Activated CD4-positive, alpha-beta T cell treated with anti-CD3 and anti-CD28 coated beads, Interleukin-2, amount 10 ng/mL, durations not matched to agents 24 days and 14 days (primary cell): Measurements from ENCODE around the gene FAM171A1. TPM values are rescaled to one million over a fixed set of nuclear protein-coding genes. Genes with fewer than 3 reads are reported as not detected.
A peak's percentile ranks its signal among the peaks of the same experiment; 100 is the strongest.
"Not testable (repeated sequence)": the region's sequence is repeated elsewhere in the genome, so short reads cannot be mapped to it uniquely, and the experiment has no call there.

ENCODE experiments used
- DNase-seq: peaks from one replicate; pipeline ENCODE4 v3.0.0; 2022
- H3K27ac Mint-ChIP-seq: one replicate; pipeline ENCODE4 v1.8.0; 2022; ENCODE audit warnings: mild to moderate bottlenecking, mixed read lengths
- H3K27me3 Mint-ChIP-seq: one replicate; pipeline ENCODE4 v1.8.0; 2022; ENCODE audit warnings: mixed read lengths
- H3K36me3 Mint-ChIP-seq: one replicate; pipeline ENCODE4 v1.8.0; 2022; ENCODE audit warnings: low read depth, mild to moderate bottlenecking, mixed read lengths
- H3K4me1 Mint-ChIP-seq: one replicate; pipeline ENCODE4 v1.8.0; 2021; ENCODE audit warnings: mixed read lengths
- H3K4me3 Mint-ChIP-seq: one replicate; pipeline ENCODE4 v1.8.0; 2022; ENCODE audit warnings: mild to moderate bottlenecking, moderate library complexity, mixed read lengths
- H3K9me3 Mint-ChIP-seq: one replicate; pipeline ENCODE4 v1.8.0; 2021; ENCODE audit warnings: mixed read lengths
- intact Hi-C: fragments of 100-400 bp; cut with micrococcal nuclease; formaldehyde crosslinking; loops from one replicate; pipeline ENCODE4 v1.15.1; 2023
- total RNA-seq: library from RNA; stranded (reverse); gene quantifications from 2 replicates; pipeline ENCODE4 v1.2.3, GENCODE V29; 2022

The FAM171A1 gene
- total RNA-seq: 1.7 TPM in 2 replicates

GRCh38 chr10:15370856-15371701 lies at the start of gene FAM171A1:
Gene FAM171A1, minus strand, starts transcription at chr10:15371289. Its CDS starts 237 bp downstream, at chr10:15371052.
- H3K27ac Mint-ChIP-seq: peak within 1 kb of the TSS; percentile 26

GRCh38 chr10:15420858-15421257 lies 49.8 kb upstream of the FAM171A1 start:
- Mint-ChIP-seq H3K27me3 (peaks cover 2% of the 10 kb centered on the region), H3K4me3 (no peak overlapping the region), H3K27ac (no peak overlapping the region), H3K36me3 (no peaks in the 10 kb centered on the region), H3K4me1 (no peaks in the 10 kb centered on the region), H3K9me3 (no peaks in the 10 kb centered on the region)
- intact Hi-C loops: no loop called here
- DNase-seq: no peak

More at GRCh38 chr10:15370856-15371701, at the start of gene FAM171A1:
- Mint-ChIP-seq H3K27me3 (peaks cover 62% of the 10 kb centered on the region), H3K9me3 (no peaks in the 10 kb centered on the region), H3K4me3 (peak within 1 kb of the TSS; percentile 78), H3K4me1 (peaks cover 8% of the 10 kb centered on the region), H3K36me3 (no peaks in the 10 kb centered on the region)
- intact Hi-C loops: loop anchor here (2.0 to 10.0 kb wide), 4 partner anchors 162 to 376 kb away; partner anchors contain the start of genes NMT2 and RPP38
- DNase-seq: peak; percentile 89

DNA sequence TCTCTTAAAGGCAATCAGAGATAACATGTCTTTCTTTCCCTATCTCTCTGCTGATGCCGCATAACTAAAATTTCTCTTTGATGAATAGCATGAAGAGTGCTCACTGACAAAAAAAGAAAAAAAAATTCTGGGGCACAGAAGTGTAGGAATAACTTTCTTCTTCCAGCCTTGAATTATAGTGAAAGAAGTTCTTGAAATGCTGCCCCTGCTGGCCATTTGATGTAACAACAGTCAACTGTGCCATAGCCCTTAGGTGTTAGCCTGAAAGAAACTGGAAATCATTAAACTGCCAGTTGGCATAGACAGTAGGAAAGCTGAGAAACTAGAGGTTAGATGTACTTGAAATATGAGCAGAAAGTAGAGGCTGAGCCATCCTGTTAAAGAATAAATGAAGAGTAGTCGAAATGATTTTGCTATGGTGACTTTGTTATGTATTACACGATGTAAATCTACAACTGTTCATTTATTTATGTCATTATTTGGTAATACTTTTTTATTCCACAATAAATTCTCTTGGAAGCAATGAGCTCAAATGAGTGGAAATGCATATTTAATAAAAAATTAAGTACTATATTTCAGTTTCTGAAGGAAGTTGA lies 48.3 kb upstream of the FAM171A1 start:
- Mint-ChIP-seq H3K4me1 (no peaks in the 10 kb centered on the region), H3K27me3 (peaks cover 2% of the 10 kb centered on the region), H3K9me3 (no peaks in the 10 kb centered on the region), H3K36me3 (no peaks in the 10 kb centered on the region), H3K27ac (no peak overlapping the region), H3K4me3 (no peak overlapping the region)
- DNase-seq: peak; percentile 76
- intact Hi-C loops: no loop called here

GRCh38 chr10:15416034-15416433 lies 44.9 kb upstream of the FAM171A1 start:
- H3K27ac Mint-ChIP-seq: no peak overlapping the region
- no peaks in the 10 kb centered on the region for H3K9me3 Mint-ChIP-seq
- DNase-seq: no peak
- intact Hi-C loops: no loop called here
- H3K4me3 Mint-ChIP-seq: no peak overlapping the region
- H3K4me1 Mint-ChIP-seq: no peaks in the 10 kb centered on the region
- H3K27me3 Mint-ChIP-seq: peaks cover 4% of the 10 kb centered on the region
- no peaks in the 10 kb centered on the region for H3K36me3 Mint-ChIP-seq

DNA sequence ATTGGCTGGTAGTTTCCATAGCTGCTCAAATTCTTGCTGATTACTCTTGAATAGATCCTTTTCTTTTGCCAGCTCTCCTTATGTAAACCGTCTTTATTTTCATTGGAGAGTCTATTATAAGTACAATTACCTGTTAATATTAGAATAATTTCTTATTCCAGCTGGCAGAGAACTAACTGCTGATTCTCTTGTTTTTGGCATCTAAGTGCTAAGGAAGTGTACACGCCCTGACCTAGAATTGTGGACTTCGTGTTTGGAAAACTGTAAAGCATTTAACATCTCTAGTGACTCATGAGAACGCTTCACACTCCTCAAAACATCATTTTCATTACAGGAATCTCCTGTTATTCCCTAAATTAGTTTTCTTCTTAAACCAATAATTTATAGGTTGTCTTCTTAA lies 39.9 kb upstream of the FAM171A1 start:
- Mint-ChIP-seq H3K4me1 (no peaks in the 10 kb centered on the region), H3K27ac (no peak overlapping the region), H3K9me3 (no peaks in the 10 kb centered on the region), H3K36me3 (no peaks in the 10 kb centered on the region), H3K4me3 (no peak overlapping the region), H3K27me3 (peaks cover 5% of the 10 kb centered on the region)
- intact Hi-C loops: no loop called here
- DNase-seq: no peak

DNA sequence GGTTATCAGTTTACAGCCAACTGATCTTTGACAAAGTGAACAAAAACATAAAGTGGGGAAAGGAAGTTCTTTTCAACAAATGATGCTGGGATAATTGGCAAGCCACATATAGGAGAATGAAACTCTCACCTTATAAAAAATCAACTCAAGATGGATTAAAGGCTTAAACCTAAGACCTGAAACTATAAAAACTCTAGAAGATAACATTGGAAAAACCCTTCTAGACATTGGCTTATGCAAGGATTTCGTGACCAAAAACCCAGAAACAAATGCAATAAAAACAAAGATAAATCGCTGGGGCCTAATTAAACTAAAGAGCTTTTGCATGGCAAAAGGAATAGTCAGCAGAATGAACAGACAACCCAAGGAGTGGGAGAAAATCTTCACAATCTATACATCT lies 38.3 kb upstream of the FAM171A1 start:
- H3K4me3 Mint-ChIP-seq, H3K9me3 Mint-ChIP-seq, H3K27me3 Mint-ChIP-seq, intact Hi-C loops, DNase-seq, H3K36me3 Mint-ChIP-seq, H3K4me1 Mint-ChIP-seq, H3K27ac Mint-ChIP-seq: not testable (repeated sequence)

- no peaks in the 10 kb centered on the region for H3K36me3 Mint-ChIP-seq
- H3K4me3 Mint-ChIP-seq: no peak overlapping the region
- intact Hi-C loops: no loop called here
- DNase-seq: no peak
- no peaks in the 10 kb centered on the region for H3K4me1 Mint-ChIP-seq
- H3K27me3 Mint-ChIP-seq: peaks cover 9% of the 10 kb centered on the region
- H3K9me3 Mint-ChIP-seq: no peaks in the 10 kb centered on the region
- H3K27ac Mint-ChIP-seq: no peak overlapping the region
Observed at GRCh38 chr10:15408557-15408956, 37.5 kb upstream of the FAM171A1 start.

- Mint-ChIP-seq H3K27ac (no peak overlapping the region), H3K27me3 (peaks cover 14% of the 10 kb centered on the region), H3K4me1 (no peaks in the 10 kb centered on the region), H3K9me3 (no peaks in the 10 kb centered on the region), H3K36me3 (no peaks in the 10 kb centered on the region), H3K4me3 (no peak overlapping the region)
- intact Hi-C loops: no loop called here
- no peak for DNase-seq
Observed at GRCh38 chr10:15405319-15405718, 34.2 kb upstream of the FAM171A1 start.

GRCh38 chr10:15401382-15401781 lies 30.3 kb upstream of the FAM171A1 start:
- no peak for DNase-seq
- no peak overlapping the region for H3K27ac Mint-ChIP-seq
- H3K4me3 Mint-ChIP-seq: no peak overlapping the region
- no peaks in the 10 kb centered on the region for H3K36me3 Mint-ChIP-seq
- H3K9me3 Mint-ChIP-seq: peaks cover 5% of the 10 kb centered on the region
- no peaks in the 10 kb centered on the region for H3K4me1 Mint-ChIP-seq
- H3K27me3 Mint-ChIP-seq: peaks cover 18% of the 10 kb centered on the region
- intact Hi-C loops: no loop called here

DNA sequence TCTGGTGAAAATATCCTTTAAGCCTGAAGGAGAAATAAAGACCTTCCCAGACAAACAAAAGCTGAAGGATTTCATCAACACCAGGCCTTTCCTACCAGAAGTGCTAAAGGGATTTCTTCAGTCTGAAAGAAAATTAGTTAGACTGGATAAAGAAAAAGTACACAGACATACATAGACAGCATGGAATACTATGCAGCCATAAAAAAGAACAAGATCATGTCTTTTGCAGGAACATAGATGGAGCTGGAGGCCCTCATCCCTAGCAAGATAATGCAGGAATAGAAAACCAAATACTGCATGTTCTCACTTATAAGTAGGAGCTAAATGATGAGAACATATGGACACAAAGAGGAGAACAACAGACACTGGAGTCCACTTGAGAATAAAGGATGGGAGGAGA lies 29.4 kb upstream of the FAM171A1 start:
- peaks cover 18% of the 10 kb centered on the region for H3K27me3 Mint-ChIP-seq
- intact Hi-C loops, H3K4me3 Mint-ChIP-seq, H3K9me3 Mint-ChIP-seq, H3K36me3 Mint-ChIP-seq, DNase-seq, H3K27ac Mint-ChIP-seq, H3K4me1 Mint-ChIP-seq: not testable (repeated sequence)

DNA sequence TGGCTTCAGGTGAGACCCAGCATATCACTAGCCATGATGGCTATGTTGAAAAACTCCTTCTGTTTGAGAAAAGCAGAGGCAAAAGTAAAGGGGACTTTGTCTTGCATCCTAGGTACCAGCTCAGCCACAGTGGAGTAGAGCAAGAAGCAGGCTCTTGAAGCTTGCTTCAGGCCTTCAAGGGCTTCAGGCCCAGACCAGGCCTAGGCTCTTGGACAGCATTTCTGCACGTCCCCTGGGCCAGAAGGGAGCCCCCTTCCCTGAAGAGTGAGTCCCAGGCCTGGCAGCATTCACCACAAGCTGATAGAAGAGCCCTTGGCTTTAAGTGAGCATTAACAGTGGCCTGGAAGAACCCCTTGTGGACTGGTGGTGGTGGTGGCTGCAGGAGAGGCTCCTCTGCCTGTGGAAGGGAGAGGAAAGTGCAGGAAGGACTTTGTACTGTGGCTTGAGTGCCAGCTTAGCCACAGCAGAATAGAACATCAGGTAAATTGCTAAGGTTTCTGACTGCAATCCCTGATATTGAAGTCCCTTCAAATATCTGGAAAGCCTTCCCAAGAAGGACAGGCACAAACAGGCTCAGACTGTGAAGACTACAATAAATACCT lies 28.1 kb upstream of the FAM171A1 start:
- no peak overlapping the region for H3K27ac Mint-ChIP-seq
- H3K9me3 Mint-ChIP-seq: peaks cover 5% of the 10 kb centered on the region
- H3K4me1 Mint-ChIP-seq: no peaks in the 10 kb centered on the region
- intact Hi-C loops: no loop called here
- no peak for DNase-seq
- peaks cover 15% of the 10 kb centered on the region for H3K27me3 Mint-ChIP-seq
- H3K36me3 Mint-ChIP-seq: no peaks in the 10 kb centered on the region
- H3K4me3 Mint-ChIP-seq: no peak overlapping the region

- Mint-ChIP-seq H3K27me3 (peaks cover 10% of the 10 kb centered on the region), H3K36me3 (no peaks in the 10 kb centered on the region), H3K4me3 (no peak overlapping the region)
Observed at GRCh38 chr10:15395935-15396334, 24.8 kb upstream of the FAM171A1 start.

DNA sequence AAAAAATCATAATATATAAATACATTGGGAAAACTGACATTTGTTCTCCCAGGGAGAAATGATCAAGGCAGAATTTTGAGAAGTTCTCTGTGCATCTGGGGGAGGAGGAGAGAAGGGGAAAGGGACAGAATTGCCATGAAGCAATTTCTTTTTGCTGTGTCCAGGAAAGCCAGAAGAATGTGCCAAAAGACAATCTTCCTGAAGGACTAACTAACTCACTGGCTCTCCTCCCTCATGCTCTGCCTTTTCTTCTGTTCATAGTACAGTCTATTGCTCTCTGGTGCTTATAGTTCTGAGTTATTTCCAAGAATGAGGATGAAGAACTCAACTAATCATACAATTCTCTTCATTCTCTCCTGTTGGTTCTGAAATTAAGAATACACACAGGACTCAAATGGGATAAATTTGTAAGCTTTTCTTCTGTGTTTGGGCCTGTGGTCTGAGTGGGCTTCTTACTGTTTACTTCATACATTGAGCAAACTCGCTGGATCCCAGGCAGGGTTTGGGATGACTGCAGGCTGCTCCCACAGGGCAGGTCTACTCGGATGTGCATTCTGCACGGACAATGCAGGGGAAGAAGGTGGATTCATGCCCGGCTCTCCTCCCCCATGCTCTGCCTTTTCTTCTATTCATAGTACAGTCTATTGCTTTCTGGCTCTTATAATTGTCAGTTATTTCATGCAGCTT lies 22.2 kb upstream of the FAM171A1 start:
- no peaks in the 10 kb centered on the region for H3K36me3 Mint-ChIP-seq
- H3K4me3 Mint-ChIP-seq: no peak overlapping the region
- intact Hi-C loops: no loop called here
- H3K27ac Mint-ChIP-seq: no peak overlapping the region
- H3K4me1 Mint-ChIP-seq: no peaks in the 10 kb centered on the region
- DNase-seq: no peak
- H3K27me3 Mint-ChIP-seq: peaks cover 1% of the 10 kb centered on the region
- no peaks in the 10 kb centered on the region for H3K9me3 Mint-ChIP-seq

More at GRCh38 chr10:15395935-15396334, 24.8 kb upstream of the FAM171A1 start:
- intact Hi-C loops: no loop called here
- Mint-ChIP-seq H3K27ac (no peak overlapping the region), H3K9me3 (peaks cover 5% of the 10 kb centered on the region), H3K4me1 (no peaks in the 10 kb centered on the region)
- DNase-seq: no peak

- peaks cover 1% of the 10 kb centered on the region for H3K27me3 Mint-ChIP-seq
- intact Hi-C loops: no loop called here
- no peak for DNase-seq
- no peaks in the 10 kb centered on the region for H3K36me3 Mint-ChIP-seq
- H3K9me3 Mint-ChIP-seq: no peaks in the 10 kb centered on the region
- H3K27ac Mint-ChIP-seq: no peak overlapping the region
- no peak overlapping the region for H3K4me3 Mint-ChIP-seq
- H3K4me1 Mint-ChIP-seq: no peaks in the 10 kb centered on the region
Observed at GRCh38 chr10:15391491-15391890, 20.4 kb upstream of the FAM171A1 start.
